ENCODE results near the gene ACACB.

- no peak for TF ChIP-seq POLR2A (IDR thresholded peaks at IDR 0.05; ENCODE audit: low read length)
- no peak for TF ChIP-seq EP300 (IDR thresholded peaks at IDR 0.05)
- TF ChIP-seq CTCF (IDR thresholded peaks at IDR 0.05) = no peak
- TF ChIP-seq BHLHE40 (IDR thresholded peaks at IDR 0.05; ENCODE audit: low read depth, low read length) = no peak
- TF ChIP-seq MAX (IDR thresholded peaks at IDR 0.05) = no peak
- TF ChIP-seq E2F6 (IDR thresholded peaks at IDR 0.05; ENCODE audit: borderline replicate concordance, low read depth) = no peak
- TF ChIP-seq CEBPB (IDR thresholded peaks at IDR 0.05) = no peak
- TF ChIP-seq REST (IDR thresholded peaks at IDR 0.05) = no peak
- no peak for TF ChIP-seq HMGXB4 (CRISPR knock-in tag; IDR thresholded peaks at IDR 0.05; ENCODE audit: borderline replicate concordance)
- no peak for TF ChIP-seq SMC3 (IDR thresholded peaks at IDR 0.05)
- TF ChIP-seq CBX2 (IDR thresholded peaks at IDR 0.05; ENCODE audit: borderline replicate concordance, low read depth) = no peak
- no peak for TF ChIP-seq ELK1 (IDR thresholded peaks at IDR 0.05; ENCODE audit: low read depth, low read length)
- no peak for TF ChIP-seq RAD21 (conservative IDR thresholded peaks at IDR 0.05 in 1 of 2, IDR thresholded peaks at IDR 0.05 in 1 of 2)
- TF ChIP-seq MYC (IDR thresholded peaks at IDR 0.05; ENCODE audit: borderline replicate concordance, low read length) = no peak
Measured at GRCh38 chr12:109239179-109239578, 122.8 kb downstream of the ACACB start.
